Measurements from ENCODE around the gene NPIPA1.
"Not testable (repeated sequence)": the region's sequence is repeated elsewhere in the genome, so short reads cannot be mapped to it uniquely, and the experiment has no call there.

Gene NPIPA1

DNA sequence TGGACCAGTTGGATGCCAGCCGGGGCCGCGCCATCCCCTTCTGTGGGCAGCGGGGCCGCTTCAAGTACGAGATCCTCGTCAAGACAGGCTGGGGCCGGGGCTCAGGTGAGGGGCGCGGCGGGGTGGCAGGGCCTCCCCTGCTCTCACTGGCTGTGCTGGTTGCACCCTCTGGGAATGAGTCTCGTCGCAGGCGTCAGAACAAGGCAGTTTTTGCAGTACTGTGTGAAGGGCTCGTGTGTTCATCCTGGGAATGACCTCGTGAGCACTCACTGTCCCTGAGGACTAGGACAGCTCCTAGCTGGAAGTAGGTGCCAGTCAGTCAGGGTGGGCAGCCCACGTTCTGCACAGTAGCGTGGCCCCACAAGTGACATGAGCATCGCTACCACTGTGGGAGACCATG lies 6.3 kb upstream of the NPIPA1 start:
- not testable (repeated sequence) for DNase-seq (ENCODE audit: low spot score)

DNA sequence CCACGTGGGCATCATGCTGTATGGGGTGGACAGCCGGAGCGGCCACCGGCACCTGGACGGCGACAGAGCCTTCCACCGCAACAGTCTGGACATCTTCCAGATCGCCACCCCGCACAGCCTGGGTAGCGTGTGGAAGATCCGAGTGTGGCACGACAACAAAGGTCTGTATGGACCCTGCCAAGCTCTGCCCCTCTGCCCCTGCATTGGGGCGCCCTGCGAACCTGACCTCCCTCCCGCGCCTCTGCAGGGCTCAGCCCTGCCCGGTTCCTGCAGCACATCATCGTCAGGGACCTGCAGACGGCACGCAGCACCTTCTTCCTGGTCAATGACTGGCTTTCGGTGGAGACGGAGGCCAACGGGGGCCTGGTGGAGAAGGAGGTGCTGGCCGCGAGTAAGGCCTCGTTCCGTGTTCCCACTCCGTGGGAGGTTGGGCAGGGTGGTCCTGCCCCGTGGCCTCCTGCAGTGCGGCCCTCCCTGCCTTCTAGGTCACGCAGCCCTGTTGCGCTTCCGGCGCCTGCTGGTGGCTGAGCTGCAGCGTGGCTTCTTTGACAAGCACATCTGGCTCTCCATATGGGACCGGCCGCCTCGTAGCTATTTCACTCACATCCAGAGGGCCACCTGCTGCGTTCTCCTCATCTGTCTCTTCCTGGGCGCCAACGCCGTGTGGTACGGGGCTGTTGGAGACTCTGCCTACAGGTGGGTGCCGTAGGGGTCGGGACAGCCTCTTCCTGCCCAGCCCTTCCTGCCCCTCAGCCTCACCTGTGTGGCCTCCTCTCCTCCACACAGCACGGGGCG lies 4.5 kb upstream of the NPIPA1 start:
- DNase-seq (ENCODE audit: low spot score), result not testable (repeated sequence)

DNA sequence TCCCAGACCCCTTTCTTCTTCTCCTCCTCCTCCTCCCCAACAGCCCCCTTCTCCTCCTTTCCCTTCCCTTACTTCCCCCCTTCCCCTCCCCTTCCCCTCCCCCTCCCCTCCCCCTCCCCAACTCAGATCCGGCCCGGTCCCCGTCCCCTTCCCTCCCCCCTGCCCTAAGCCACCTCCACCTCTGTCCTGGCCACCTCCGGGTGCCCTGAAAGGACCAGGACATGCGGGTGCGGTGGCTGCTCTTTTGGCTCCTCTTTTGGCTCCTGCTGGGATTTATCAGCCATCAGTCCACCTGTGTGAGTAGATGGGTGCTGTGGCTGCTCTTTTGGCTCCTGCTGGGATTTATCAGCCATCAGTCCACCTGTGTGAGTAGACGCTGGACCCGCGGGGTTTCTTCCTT lies 751 bp downstream of the NPIPA1 start:
- DNase-seq (ENCODE audit: low spot score), result not testable (repeated sequence)

DNA sequence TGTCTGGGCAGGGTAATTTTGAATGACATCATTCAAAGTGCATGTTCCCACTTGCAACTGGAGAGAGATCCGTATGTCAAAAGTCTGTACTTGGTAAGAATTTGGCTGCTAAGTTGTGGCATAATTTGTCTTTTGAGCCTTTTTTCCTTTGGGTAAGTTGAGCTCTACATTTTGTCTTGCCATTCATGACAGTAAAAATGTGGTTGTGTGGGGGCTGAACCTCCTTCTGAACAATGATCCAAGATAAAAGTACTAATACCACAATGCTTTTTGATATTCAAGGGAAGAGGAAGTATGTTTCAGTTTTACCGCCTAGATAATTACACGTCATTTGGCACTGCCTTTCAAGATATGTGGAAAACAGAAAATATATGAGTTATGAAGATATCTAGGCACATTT lies 5.4 kb downstream of the NPIPA1 start:
- not testable (repeated sequence) for DNase-seq (ENCODE audit: low spot score)

DNA sequence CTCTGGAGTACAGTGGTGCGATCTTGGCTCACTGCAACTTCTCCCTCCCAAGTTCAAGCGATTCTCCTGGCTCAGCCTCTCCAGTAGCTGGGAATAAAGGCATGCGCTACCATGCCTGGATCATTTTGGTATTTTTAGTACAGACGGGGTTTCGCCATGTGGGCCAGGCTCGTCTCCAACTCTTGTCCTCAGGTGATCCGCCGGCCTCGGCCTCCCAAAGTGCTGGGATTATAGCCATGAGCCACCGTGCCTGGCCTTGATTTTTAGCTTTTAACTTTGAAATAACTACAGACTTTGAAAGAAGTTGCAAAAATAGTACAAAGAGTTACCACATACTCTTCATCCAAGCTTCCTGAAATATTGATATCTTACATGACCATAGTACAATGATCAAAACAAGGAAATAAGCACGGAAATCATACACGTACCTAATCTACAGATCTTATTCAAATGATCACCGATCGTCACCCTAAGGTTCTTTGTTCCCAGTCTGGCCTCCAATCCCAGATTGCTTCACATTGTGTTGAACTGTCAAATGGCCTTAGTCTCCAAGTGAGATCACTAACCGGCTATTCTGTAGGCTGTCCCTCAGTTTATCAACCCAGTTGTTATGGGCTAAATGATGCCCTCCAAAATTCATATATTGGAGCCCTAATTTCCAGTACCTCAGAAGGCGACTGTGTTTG lies 18.4 kb downstream of the NPIPA1 start:
- no peak for DNase-seq (ENCODE audit: low spot score)

DNA sequence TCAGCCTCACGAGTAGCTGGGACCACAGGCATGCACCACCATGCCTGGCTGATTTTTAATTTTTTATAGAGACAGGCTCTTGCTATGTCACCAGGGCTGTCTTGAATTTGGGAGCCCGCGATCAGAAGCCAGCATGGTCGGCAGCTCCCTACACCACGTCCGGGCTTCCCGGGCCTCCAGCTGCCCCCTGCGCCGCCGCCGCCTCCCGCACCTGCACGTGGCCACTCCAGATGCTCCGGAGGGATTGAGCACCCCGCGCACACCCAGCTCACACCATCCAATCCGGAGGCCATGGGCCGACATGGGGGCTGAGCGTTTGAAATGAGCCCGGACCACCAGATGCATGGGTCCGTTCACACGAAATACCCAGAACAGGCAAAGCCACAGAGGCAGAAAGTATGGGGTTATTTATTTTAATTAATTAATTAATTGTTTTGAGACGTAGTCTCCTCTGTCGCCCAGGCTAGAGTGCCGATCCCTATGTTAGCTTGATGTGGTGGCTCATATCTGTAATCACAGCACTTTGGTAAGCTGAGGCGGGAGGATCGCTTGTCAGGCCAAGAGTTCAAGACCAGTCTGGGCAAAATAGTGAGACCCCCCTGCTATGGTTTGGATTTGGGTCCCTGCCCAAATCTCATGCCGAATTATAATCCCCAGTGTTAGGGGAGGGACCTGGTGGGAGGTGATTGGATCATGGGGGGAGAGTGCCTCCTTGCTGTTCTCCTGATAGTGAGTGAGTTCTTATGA lies 20.5 kb downstream of the NPIPA1 start:
- DNase-seq (ENCODE audit: low spot score), result no peak

DNA sequence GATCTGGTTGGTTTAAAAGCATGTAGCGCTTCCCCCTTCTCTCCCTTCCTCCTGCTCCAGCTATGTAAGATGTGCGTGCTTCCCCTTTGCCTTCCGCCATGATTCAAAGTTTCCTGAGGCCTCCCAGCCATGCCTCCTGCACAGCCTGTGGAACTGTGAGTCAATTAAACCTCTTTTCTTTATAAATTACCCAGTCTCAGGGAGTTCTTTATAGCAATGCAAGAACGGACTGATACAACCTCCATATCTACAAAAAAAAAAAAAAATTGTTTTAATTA lies 21.0 kb downstream of the NPIPA1 start:
- DNase-seq (ENCODE audit: low spot score), result no peak

DNA sequence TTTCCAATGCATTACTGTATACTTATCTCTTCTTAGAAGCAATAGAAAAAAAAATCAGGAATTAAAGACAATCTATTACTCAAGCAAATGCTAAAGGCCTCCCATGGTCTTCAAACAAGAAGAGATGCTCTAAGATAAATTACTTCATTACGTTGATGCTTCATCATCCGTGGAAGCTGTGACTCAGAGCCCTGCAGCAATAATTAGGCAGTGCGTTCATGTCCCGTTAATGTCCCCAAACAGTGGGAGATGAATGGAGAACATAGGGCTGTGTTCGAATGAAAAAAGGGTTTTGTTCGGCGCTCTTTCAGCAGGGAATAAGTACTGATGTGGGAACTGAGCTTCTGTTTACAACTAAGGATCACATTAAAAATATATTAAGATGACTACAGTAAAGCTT lies 21.7 kb downstream of the NPIPA1 start:
- no peak for DNase-seq (ENCODE audit: low spot score)

DNA sequence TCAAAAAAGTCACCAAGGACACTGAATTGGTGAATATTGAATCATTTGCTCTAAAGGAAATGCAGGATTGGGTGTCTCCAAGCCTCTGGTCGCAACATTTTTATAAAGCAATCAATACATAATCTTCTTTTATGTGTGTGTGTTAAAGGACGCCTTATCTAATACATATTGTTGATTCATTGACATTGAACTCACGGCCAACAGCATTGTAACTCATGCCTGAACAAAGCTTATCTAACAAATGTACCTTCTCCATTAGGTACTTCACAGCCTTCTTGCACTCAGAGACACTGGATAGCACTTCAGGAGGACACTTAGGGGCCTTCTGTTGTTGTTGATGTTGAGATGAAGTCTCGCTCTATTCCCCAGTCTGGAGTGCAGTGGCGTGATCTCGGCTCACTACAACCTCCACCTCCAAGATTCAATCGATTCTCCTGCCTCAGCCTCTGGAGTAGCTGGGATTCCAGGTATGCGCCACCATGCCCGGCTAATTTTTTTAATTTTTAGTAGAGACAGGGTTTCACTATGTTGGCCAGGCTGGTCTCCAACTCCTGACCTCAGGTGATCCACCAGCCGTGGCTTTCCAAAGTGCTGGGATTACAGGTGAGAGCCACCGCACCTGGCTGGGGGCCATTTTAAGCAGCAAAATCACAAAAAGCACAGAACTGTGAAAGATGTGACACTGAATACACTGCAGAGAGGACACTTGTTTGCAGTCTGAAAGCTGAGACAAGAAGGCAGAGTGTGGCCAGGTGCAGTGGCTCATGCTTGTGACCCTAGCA lies 24.4 kb downstream of the NPIPA1 start:
- no peak for DNase-seq (ENCODE audit: low spot score)

DNA sequence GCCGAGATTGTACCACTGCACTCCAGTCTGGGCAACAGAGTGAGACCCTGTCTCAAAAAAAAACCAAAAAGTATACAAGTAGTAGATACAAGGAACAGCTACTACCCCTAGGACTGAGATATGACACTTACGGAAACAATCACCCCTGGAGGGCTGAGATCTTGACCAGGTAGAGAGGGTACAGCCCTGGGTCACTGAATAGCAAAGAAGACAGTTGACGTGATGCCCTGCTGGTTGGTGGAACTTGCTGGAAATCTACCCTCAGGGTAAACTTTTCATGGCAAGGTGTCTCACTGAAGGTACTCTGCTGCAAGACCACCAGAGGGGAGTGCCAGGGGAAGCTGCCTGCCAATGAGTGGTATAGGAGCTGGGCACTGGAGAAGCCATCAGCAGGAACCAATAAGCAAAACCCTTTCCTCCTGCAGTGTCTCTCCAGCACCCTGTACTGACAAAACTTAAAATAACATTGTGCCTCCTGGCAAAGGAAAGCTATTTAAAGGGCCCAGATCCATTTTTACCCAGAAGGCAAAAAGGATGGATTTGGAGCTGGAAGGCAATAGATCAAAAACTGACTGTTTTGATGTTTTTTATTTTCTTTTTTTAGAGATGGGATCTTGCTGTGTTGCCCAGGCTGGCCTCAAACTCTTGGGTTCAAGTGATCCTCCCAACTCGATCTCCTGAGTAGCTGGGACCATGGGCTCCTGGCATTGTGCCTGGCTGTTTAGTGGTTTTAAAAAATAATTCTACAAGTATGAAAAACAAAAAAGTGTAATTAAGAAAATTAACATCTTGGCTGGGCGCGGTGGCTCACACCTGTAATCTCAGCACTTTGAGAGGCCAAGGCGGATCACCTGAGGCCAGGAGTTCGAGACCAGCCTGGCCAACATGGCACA lies 26.3 kb downstream of the NPIPA1 start:
- DNase-seq (ENCODE audit: low spot score), result no peak

DNA sequence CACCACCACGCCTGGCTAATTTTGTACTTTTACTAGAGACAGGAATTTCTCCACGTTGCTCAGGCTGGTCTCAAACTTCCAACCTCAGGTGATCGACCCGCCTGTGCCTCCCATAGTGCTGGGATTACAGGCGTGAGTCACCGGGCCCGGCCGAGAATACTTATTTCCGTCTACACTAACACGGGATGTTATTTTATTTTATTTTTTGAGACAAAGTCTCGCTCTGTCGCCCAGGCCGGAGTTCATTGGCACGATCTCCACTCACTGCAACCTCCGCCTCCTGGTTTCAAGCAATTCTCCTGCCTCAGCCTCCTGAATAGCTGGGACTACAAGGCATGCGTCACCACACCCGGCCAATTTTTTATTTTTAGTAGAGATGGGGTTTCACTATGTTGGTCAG lies 28.1 kb downstream of the NPIPA1 start:
- DNase-seq (ENCODE audit: low spot score), result no peak

DNA sequence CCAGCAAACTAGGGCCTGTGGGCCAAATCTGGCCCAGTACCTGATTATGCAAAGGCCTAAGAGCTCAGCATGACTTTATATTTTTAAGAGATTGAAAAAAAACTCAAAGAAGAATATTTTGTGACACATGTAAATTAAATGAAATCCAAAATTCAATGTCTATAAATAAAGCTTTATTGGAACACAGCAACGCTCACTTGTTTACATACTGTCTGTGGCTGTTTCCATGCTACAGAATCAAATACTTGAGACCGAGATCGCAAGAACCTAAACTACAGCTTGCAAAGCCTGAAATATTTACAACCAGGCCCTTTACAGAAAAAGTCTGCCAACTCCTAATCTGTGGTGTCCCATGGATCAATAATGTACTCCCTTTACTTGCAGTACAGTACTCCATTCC lies 32.6 kb downstream of the NPIPA1 start:
- DNase-seq (ENCODE audit: low spot score), result not testable (repeated sequence)

DNA sequence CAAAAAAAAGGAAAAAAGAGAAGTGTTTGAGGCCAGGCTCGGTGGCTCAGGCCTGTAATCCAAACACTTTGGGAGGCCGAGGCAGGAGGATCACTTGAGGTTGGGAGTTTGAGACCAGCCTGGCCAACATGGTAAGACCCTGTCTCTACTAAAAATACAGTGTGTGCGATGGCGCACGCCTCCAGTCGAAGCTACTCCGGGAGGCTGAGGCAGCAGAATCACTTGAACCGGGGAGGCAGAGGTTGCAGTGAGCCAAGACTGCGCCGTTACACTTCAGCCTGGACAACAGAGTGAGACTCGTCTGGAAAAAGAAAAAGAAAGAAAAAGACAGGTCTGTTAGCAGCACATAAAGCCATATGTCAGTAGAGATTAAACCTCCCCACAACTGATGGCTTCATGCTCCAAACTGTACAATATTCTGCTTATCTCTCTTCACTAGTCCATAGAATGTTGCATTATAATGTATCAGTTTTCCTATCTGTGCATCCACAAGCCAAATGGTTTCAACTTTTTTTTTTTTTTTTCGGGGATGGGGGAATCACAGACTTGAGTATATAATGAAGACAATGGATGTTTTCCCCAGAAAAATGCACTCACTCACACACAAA lies 34.5 kb downstream of the NPIPA1 start:
- not testable (repeated sequence) for DNase-seq (ENCODE audit: low spot score)

DNA sequence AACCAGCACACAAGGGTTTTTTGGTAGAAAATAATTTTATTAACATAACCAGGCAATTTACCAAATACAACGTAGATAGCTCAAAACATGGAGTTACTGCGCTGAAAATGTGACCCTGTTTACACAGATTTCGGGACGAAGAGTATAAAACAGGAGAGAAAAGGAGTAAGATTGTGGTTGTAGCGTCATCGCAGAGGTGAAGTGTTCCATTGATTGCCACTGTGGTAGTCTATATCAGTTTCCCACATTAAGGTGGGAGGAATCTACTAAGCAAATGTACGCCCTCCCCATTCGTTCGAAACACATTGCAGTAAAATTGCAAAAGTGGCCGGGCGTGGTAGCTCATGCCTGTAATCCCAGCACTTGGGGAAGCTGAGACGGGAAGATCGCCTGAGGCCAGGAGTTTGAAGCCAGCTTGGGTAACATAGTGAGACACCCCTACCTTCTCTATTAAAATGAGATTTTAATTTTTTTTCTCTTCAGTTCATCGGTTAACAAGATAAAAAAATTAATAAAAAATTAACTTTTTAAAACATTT lies 36.6 kb downstream of the NPIPA1 start:
- not testable (repeated sequence) for DNase-seq (ENCODE audit: low spot score)

DNA sequence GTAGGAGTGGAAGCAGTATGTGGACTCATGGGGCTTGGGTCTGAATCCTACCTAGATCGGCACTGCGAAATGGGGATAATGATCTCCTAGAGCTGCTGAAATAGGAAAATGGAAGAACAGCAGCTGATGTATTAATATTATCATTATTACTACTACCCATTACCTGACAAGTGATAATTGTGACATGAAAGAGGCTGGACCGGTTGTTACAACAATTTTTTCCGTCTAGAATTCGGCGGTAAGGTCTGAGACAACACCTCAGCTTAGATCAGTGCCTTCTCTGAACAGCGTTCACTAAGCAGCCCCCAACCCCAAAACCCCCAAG lies 37.0 kb downstream of the NPIPA1 start:
- DNase-seq (ENCODE audit: low spot score), result peak; percentile 47

DNA sequence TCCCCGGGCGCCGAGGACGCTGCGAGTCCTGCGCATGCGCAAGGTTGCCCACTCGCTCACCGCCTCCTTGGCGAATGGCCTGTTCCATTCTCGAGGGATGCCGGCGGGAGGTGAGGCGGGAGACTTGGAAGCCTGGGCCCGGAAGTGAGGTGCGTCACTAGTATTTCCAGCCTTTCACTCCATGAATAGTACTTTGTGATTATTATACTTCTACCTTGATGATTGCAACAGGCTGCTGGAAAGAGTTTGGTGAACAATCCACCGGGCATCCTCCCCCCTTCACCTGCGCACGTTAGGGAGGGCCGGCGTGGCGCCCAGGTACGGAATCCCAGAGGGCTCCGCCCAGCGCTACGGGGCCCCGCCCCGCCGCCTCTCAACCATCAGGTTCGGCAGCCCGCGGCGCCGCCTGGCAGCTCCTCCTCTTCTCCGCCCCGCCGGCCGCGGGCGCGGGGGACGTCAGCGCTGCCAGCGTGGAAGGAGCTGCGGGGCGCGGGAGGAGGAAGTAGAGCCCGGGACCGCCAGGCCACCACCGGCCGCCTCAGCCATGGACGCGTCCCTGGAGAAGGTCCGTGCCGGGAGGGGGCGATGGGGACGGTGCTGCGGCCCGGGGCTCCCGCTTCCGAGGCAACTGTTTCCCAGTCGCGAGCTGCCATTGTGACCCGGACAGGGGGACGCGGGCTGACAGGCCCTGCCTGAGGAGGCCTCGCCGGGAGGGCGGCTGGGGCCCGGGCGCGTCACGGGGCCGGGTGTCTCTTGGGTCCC lies 37.6 kb downstream of the NPIPA1 start, which contains the start of gene PDXDC1:
Gene PDXDC1, plus strand, starts transcription at position 371 of the 762 bp plus-strand sequence. Its CDS starts 174 bp downstream, at position 545.
- peak; percentile 90 for DNase-seq (ENCODE audit: low spot score)

DNA sequence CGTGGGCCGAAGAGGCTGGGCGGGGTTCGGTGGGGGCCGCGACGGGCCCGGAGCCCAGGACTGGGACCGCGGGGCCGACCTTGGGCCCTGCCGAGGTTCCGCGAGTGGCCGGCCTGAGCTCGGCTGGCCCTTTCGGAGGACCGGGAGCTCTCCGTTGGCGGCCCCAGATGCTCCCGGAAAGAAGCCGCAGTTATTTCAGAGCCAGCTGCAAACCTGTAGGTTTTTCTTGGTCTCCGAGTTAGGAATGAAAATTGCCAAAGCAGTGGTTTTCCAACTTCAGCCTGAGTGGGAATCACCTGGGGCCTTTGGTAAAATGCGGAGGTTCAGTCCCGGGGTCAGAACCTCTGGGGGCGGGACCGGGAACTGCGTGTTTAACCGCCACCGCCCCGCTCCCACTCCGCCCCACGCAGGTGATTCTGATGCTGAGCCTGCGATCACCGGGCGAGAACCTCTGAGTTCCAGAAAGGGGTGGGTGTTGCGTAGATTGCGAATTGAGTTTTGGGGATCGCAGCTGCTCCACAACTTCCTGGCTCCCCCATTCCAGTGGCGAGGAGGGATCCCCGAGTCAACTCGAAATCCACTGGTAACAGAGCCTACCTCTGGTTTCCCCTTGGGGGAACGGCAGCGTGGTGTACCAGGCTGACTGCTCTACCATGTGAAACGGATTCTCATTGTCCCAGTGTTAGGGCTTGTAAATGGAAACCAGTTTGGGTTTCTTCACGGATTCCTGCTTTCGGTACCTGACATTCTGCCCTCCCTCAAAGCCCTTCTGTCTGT lies 38.4 kb downstream of the NPIPA1 start:
- DNase-seq (ENCODE audit: low spot score), result peak; percentile 26

DNA sequence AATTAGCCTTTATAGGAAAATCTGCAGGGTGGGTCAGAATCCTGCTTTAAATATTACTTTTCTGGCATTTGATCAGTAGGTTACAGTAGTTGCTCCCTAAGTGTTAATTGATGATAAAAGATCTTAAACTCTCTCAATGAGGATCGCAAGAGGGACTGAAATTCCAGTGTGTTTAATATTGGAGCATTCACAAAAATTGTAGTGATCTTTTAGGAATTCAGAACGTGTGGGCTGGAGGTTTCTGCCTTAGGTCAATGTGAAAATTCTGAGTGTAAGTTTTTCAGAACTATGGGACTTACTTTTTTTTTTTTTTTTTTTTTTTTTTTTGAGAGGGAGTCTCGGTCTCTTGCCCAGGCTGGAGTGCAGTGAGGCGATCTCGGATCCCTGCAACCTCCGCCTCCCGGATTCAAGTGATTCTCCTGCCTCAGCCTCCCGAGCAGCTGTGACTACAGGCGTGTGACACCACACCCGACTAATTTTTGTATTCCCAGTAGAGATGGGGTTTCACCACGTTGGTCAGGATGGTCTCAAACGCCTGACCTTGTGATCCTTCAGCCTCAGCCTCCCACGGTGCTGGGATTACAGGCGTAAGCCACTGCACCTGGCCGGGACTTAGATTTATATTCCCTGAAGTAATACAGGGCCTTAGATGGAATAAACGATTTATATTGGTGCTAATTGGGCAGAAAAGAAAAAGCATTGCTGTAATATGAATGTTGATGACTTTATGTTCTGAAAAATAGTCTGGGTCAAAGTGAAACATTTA lies 39.9 kb downstream of the NPIPA1 start:
- not testable (repeated sequence) for DNase-seq (ENCODE audit: low spot score)
